ENCODE results near the gene USHBP1. TPM values are rescaled to one million over a fixed set of nuclear protein-coding genes. Genes with fewer than 3 reads are reported as not detected.
"Not testable (repeated sequence)": the region's sequence is repeated elsewhere in the genome, so short reads cannot be mapped to it uniquely, and the experiment has no call there.

The USHBP1 gene
- 0.20 TPM for polyA plus RNA-seq (2013, experiment 1 of 2; ENCODE audit: insufficient read length)
- polyA plus RNA-seq (2013, experiment 2 of 2; ENCODE audit: insufficient read length), result 0.22 TPM

DNA sequence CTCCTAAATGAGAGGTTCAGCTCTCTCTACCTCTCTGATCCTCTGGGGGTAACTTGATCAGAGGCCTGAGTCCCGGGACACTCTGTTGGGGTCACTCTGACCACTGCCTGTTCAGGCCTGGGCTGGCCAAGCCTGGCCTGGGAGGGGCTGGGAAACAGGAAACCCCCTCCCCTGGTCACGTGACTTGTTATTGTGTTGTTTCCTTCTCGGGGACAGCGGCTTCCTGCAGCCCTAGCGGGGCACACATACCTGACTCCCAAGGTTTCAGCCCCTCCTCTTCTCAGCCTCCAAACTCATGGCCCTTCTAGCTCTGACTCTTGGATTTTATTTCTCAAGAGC is at the start of gene USHBP1:
USHBP1 (minus strand) TSS at position 105 of the 339 bp plus-strand sequence. CDS start 446 bp downstream, outside the sequence.
- no peak for DNase-seq

- no peak for DNase-seq
These were observed 49.6 kb upstream of the USHBP1 start for GRCh38 chr19:17314007-17314593.

DNA sequence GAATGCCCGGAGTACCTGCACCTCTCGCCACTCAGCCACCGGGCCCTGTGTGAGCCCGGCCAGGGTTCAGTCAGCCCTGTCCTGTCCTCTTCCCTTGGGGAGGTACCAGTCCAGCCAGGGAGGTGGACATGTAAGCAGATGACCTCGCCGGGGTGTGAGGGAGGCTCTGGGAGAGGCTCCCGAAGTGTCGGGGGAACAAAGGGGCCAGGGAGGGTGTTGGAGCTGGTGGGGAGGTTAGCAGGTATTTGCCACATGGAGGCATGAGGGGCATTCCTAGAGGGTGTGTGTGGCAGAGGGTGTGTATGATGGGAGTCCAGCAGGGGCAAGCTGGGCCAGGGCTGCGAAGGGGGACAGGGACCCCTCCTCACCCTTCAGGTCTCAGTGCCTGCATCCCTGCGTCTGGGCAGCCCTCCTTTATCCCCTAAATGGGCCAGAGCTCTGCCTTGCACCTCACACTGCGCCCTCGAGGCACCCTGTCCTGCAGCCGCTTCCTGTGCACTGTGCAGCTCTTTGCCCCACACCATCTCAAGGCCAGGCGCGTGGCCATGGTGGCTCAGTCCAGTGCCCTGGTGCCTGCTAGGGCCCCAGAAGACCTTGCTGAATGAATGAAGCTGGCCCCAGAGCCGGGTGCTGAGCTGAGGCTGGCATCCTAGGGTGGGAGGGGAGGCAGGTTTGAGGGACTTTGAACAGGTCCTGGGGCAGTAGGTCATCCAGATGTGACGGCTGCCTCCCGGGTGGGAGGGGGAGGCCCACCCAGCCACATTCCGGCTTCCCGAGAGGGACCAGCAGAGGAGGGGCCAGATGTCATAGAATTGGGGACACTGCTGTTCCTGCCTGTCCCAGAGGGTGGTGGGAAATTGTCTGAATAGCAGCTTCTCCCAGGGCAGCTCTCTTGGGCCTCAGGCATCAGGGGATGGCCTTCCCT is 47.9 kb upstream of the USHBP1 start:
- no peak for DNase-seq

- DNase-seq, result peak; percentile 97
These were observed 47.1 kb upstream of the USHBP1 start for GRCh38 chr19:17311455-17312188.

DNA sequence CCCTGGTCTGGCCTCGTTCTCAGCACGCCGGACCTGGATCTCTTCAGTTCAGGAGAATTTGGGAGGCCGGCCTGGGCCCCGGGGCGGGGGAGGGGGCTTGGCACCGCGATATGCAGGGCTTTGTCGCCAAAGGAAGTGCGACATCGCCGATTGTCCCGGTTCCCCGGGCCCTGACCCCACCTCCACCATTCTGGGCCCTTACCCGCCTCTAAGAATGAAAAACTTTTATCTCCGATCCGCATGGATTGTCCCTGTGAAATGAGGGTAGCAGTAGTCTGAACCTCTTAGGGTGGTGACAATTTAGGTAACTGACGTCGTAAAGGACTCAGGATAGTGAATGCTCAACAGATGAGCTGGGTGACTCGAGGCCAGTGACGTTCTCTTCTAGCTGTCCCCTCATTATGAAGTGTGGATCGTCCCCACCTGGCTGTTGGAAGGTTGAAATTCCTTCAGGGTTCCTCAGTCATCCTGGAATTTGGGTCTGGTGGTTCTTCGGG is 45.5 kb upstream of the USHBP1 start:
- no peak for DNase-seq

- DNase-seq, result peak; percentile 100
These were observed 44.8 kb upstream of the USHBP1 start, which contains the start of gene DDA1 for GRCh38 chr19:17309198-17309964. Gene DDA1, plus strand, starts transcription at chr19:17309563. Its CDS starts 92 bp downstream, at chr19:17309655.

- no peak for DNase-seq
These were observed 43.4 kb upstream of the USHBP1 start for GRCh38 chr19:17307876-17308377.

DNA sequence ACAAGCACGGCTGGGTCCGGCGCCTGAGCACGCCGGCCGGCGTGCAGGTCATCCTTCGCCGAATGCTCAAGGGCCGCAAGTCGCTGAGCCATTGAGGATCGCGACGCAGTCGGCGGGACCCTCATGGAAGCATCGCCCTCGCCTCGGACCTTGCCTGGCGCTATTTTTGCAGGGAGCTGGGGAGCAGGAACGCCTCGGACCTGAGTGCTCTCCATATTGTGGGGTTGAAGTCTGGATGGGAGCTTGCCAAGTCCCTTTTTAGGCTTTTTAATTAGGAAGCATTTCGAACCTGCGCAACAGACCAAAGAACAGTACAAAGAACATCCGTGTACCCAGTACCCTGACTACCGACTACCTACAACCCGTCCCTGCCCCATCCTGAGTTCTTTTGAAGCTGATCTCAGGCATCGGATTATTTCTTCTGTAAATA is 41.8 kb upstream of the USHBP1 start:
- DNase-seq, result no peak

DNA sequence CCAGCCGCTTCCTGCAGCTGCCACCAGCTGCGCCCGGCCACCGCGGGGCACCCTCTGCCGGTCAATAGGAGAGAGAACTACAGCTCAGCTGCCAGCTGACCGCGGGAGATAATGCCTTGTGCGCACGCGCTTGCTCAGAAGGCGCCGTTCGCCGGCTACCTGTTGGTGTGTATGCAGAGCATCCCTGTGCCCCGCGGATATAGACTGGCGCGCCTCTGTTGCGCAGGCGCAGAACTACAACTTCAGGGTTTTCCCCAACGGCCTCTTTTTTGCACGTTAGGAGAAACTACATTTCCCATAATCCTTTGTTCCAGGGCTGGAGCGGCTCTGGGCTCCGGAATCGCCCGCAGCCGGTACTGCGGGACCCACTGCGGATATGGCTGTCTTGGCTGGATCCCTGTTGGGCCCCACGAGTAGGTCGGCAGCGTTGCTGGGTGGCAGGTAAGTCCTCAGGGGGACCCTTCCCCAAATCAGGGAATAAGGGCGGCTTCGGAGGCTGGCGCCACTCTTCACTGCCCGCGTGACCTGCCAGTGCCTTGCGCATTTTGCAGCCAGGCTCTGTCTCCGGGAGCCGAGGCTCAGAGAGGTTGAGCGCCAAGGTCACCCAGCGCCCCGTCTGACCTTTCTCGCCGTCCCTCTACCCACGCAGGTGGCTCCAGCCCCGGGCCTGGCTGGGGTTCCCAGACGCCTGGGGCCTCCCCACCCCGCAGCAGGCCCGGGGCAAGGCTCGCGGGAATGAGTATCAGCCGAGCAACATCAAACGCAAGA is 41.2 kb upstream of the USHBP1 start, which contains the start of gene MRPL34:
MRPL34 (plus strand) TSS at position 356 of the 768 bp plus-strand sequence; CDS start at position 377, 21 bp downstream.
- peak; percentile 98 for DNase-seq

GRCh38 chr19:17305216-17305516 is 40.6 kb upstream of the USHBP1 start:
- no peak for DNase-seq

GRCh38 chr19:17304386-17305215 is 40.1 kb upstream of the USHBP1 start:
- no peak for DNase-seq

DNA sequence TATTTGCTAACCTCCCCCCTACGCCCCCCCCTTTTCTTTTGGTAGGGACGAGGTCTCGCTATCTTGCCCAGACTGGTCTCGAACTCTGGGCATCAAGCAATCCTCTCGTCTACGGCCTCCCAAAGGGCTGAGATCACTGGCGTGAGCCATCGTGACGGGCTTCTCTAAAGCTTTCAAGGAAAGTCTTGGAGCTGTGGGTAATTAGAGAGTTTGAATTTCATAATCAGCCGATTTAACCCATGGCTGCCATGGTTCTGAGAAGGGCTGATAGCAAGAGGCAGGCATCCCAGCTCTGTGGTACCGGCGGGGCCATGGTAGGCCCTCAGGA is 39.4 kb upstream of the USHBP1 start:
- no peak for DNase-seq

- DNase-seq, result peak; percentile 92
These were observed 38.8 kb upstream of the USHBP1 start, which contains the start of gene ABHD8 for GRCh38 chr19:17303167-17303939. Gene ABHD8, minus strand, starts transcription at chr19:17303425. Its CDS starts 1,809 bp downstream, at chr19:17301616.

- no peak for DNase-seq
These were observed 38.0 kb upstream of the USHBP1 start for GRCh38 chr19:17302391-17303166.

GRCh38 chr19:17300992-17301619 is 36.6 kb upstream of the USHBP1 start:
- DNase-seq, result no peak

DNA sequence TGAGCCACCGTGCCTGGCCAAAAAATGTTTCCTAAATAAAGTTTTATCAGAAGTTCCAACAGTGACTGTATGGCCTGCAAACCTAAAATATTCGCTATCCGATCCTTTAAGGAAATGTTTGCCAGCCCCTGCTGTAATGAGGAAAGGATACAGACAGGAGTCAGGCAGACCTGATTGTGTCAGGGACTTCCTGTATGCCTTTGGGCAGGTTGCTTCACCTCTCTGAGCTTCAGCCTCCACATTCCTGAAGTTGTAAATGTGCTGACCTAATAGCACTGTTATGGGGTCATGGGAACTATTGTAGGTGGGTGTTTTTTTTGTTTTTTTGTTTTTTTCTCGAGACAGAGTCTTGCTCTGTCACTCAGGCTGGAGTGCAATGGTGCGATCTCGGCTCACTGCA is 32.4 kb upstream of the USHBP1 start:
- no peak for DNase-seq

- DNase-seq, result peak; percentile 31
These were observed 31.7 kb upstream of the USHBP1 start for GRCh38 chr19:17296273-17296672.

DNA sequence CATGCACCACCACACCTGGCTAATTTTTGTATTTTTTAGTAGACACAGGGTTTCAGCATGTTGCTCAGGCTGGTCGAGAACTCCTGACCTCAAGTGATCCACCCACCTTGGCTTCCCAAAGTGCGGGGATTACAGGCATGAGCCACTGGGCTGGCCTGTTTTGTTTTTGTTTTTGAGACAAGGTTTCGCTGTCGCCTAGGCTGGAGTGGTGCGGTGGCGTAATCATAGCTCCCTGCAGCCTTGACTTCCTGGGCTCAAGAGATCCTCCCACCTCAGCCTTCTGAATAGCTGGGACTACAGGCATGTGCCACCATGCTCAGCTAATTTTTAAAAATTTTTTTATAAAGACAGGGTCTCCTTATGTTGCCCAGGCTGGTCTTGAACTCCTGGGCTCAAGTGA is 31.0 kb upstream of the USHBP1 start:
- DNase-seq, result not testable (repeated sequence)
